HepG2 (cell line): ENCODE results near the gene RNF213. TPM values are rescaled to one million over a fixed set of nuclear protein-coding genes. Genes with fewer than 3 reads are reported as not detected.

ENCODE experiments used
- KDM2A ChIP-seq: sonication (generic); formaldehyde crosslinking; IDR thresholded peaks from 2 replicates; pipeline ENCODE4 v1.4.0; 2020; ENCODE audit warnings: low read depth, missing genetic modification reagents, borderline replicate concordance
- KLF9 ChIP-seq: IDR thresholded peaks from 2 replicates; pipeline ENCODE4 v1.6.1; 2016; ENCODE audit warnings: low read depth
- PHF21A ChIP-seq: sonication (generic); formaldehyde crosslinking; IDR thresholded peaks from 2 replicates; pipeline ENCODE4 v1.5.0; 2020; ENCODE audit warnings: mild to moderate bottlenecking, missing genetic modification reagents
- RARA ChIP-seq: IDR thresholded peaks from 2 replicates; pipeline ENCODE4 v1.6.1; 2016; ENCODE audit warnings: missing genetic modification reagents, missing compliant biosample characterization
- RXRB ChIP-seq: IDR thresholded peaks from 2 replicates; pipeline ENCODE4 v1.6.1; 2016; ENCODE audit warnings: borderline replicate concordance, missing genetic modification reagents, missing compliant biosample characterization
- SAP130 ChIP-seq: IDR thresholded peaks from 2 replicates; pipeline ENCODE4 v1.6.1; 2016; ENCODE audit warnings: low read depth
- ZNF17 ChIP-seq: sonication (generic); formaldehyde crosslinking; IDR thresholded peaks from 2 replicates; pipeline ENCODE4 v1.5.0; 2020; ENCODE audit warnings: mild to moderate bottlenecking, missing genetic modification reagents
- ZNF557 ChIP-seq: sonication (generic); formaldehyde crosslinking; IDR thresholded peaks from 2 replicates; pipeline ENCODE4 v1.4.0; 2020; ENCODE audit warnings: missing genetic modification reagents
- ZNF782 ChIP-seq: sonication (generic); formaldehyde crosslinking; IDR thresholded peaks from 2 replicates; pipeline ENCODE4 v1.4.0; 2020; ENCODE audit warnings: missing genetic modification reagents, mild to moderate bottlenecking, borderline replicate concordance
- ZZZ3 ChIP-seq: sonication (generic); formaldehyde crosslinking; IDR thresholded peaks from 2 replicates; pipeline ENCODE4 v1.4.0; 2020; ENCODE audit warnings: missing genetic modification reagents, mild to moderate bottlenecking, borderline replicate concordance
- polyA plus RNA-seq, 8 experiments: library from polyadenylated mRNA; depleted of rRNA in 3 of 8; stranded (reverse) in 7 of 8; unstranded in 1 of 8; fragments of >200 nt; fragmentation: Illumina TruSeq in 4 of 8; extraction: Trizol in 4 of 8; gene quantifications; 2 replicates each; pipeline versions ENCODE4 v1.2.1 to v1.2.3, GENCODE V29; 2011 to 2016; ENCODE audit warnings: low read depth in 4 of 8, missing spikeins in 1 of 8, mixed read lengths in 1 of 8; ENCODE audit not compliant: insufficient read depth in 1 of 8
- total RNA-seq, 5 experiments: library from RNA; depleted of rRNA; stranded (reverse); fragments of >200 nt; fragmentation: Illumina TruSeq; extraction: Trizol; gene quantifications; 2 replicates each; pipeline ENCODE4 v1.2.3, GENCODE V29; 2016; ENCODE audit warnings: low read depth in 1 of 5
- TF ChIP-seq, protein P1 (sequence below): IDR thresholded peaks from 2 replicates; pipeline ENCODE4 v1.6.1; 2012; ENCODE audit warnings: low read length, improper control_type of control experiment
- TF ChIP-seq, protein P2 (sequence below), 2 experiments: sonication (generic) in 1 of 2; formaldehyde crosslinking in 1 of 2; IDR thresholded peaks; 2 replicates each; pipeline versions ENCODE4 v1.4.0 to v1.6.1; 2018 to 2020; ENCODE audit warnings: missing genetic modification reagents in 2 of 2, borderline replicate concordance in 1 of 2, low read depth in 1 of 2, mild to moderate bottlenecking in 1 of 2, missing biosample characterization in 1 of 2
- TF ChIP-seq, protein P3 (sequence below): IDR thresholded peaks from 2 replicates; pipeline ENCODE4 v1.6.1; 2016; ENCODE audit warnings: missing compliant biosample characterization, missing genetic modification reagents, borderline replicate concordance
- TF ChIP-seq, protein P4 (sequence below): sonication (generic); formaldehyde crosslinking; IDR thresholded peaks from 2 replicates; pipeline ENCODE4 v1.5.0; 2020; ENCODE audit warnings: missing genetic modification reagents
- TF ChIP-seq, protein P5 (sequence below): sonication (generic); formaldehyde crosslinking; IDR thresholded peaks from 2 replicates; pipeline ENCODE4 v1.8.1; 2023; ENCODE audit warnings: missing genetic modification reagents, mild to moderate bottlenecking, borderline replicate concordance
- TF ChIP-seq, protein P6 (sequence below): IDR thresholded peaks from 2 replicates; pipeline ENCODE4 v1.4.0; 2020; ENCODE audit warnings: mild to moderate bottlenecking, missing genetic modification reagents
- TF ChIP-seq, protein P7 (sequence below): IDR thresholded peaks from 2 replicates; pipeline ENCODE4 v1.6.1; 2016; ENCODE audit warnings: mild to moderate bottlenecking, missing biosample characterization, missing genetic modification reagents

Gene RNF213
- total and polyA plus RNA-seq, 2 of the 13 experiments (the other 11 are each of a cell fraction or from before 2014, with no cell fraction given) = 38.6 to 38.7 TPM

DNA sequence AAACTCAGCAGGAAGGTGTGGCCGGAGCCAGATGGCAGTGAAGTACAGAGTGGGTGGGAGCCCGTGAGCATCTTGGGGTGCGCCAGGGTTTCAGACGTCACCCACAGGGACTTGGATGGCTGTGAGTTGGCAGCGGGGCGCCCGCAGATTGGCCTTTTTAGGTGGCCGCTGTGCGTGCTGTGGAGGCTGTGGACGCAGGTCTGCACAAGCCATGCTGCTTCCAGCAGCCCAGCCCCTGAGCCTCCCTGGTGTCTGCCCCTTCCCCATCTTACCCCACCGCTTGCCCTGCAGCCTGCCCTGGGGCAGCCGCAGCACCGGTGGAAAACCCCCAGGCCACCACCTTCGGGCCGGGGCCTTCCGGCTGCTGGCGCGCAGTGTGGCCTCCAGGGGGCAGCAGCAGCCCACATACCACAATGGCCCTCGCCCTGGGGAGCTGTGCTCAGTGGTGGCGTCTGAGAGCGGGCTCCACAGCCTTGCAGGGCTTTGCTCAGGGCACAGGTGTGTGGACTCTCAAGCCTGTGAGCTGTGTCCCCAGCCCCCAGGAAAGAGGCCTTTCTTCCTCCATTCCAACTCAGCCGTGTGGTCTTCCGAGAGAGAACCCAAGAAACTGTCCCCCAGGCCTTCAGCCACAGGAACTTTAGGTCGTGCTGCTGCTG lies 166.1 kb downstream of the RNF213 start (continued):
- TF ChIP-seq, protein P1, sequence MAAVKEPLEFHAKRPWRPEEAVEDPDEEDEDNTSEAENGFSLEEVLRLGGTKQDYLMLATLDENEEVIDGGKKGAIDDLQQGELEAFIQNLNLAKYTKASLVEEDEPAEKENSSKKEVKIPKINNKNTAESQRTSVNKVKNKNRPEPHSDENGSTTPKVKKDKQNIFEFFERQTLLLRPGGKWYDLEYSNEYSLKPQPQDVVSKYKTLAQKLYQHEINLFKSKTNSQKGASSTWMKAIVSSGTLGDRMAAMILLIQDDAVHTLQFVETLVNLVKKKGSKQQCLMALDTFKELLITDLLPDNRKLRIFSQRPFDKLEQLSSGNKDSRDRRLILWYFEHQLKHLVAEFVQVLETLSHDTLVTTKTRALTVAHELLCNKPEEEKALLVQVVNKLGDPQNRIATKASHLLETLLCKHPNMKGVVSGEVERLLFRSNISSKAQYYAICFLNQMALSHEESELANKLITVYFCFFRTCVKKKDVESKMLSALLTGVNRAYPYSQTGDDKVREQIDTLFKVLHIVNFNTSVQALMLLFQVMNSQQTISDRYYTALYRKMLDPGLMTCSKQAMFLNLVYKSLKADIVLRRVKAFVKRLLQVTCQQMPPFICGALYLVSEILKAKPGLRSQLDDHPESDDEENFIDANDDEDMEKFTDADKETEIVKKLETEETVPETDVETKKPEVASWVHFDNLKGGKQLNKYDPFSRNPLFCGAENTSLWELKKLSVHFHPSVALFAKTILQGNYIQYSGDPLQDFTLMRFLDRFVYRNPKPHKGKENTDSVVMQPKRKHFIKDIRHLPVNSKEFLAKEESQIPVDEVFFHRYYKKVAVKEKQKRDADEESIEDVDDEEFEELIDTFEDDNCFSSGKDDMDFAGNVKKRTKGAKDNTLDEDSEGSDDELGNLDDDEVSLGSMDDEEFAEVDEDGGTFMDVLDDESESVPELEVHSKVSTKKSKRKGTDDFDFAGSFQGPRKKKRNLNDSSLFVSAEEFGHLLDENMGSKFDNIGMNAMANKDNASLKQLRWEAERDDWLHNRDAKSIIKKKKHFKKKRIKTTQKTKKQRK = no peak
- TF ChIP-seq, protein P2, sequence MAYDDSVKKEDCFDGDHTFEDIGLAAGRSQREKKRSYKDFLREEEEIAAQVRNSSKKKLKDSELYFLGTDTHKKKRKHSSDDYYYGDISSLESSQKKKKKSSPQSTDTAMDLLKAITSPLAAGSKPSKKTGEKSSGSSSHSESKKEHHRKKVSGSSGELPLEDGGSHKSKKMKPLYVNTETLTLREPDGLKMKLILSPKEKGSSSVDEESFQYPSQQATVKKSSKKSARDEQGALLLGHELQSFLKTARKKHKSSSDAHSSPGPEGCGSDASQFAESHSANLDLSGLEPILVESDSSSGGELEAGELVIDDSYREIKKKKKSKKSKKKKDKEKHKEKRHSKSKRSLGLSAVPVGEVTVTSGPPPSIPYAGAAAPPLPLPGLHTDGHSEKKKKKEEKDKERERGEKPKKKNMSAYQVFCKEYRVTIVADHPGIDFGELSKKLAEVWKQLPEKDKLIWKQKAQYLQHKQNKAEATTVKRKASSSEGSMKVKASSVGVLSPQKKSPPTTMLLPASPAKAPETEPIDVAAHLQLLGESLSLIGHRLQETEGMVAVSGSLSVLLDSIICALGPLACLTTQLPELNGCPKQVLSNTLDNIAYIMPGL (CRISPR knock-in tag; IDR thresholded peaks at IDR 0.05; ENCODE audit: borderline replicate concordance in 1 of 2, low read depth in 1 of 2) = peak; percentile 75 to 87
- TF ChIP-seq ZNF557 (CRISPR knock-in tag) (no peak), PHF21A (CRISPR knock-in tag) (no peak), KLF9 (CRISPR knock-in tag) (no peak), RXRB (peak; percentile 58; the same call in 1 of the 2 replicates), ZNF782 (CRISPR knock-in tag) (no peak), RARA (CRISPR knock-in tag) (no peak), KDM2A (CRISPR knock-in tag) (peak; percentile 93), ZNF17 (no peak), ZZZ3 (CRISPR knock-in tag) (no peak), SAP130 (CRISPR knock-in tag) (no peak)
- TF ChIP-seq, protein P3, sequence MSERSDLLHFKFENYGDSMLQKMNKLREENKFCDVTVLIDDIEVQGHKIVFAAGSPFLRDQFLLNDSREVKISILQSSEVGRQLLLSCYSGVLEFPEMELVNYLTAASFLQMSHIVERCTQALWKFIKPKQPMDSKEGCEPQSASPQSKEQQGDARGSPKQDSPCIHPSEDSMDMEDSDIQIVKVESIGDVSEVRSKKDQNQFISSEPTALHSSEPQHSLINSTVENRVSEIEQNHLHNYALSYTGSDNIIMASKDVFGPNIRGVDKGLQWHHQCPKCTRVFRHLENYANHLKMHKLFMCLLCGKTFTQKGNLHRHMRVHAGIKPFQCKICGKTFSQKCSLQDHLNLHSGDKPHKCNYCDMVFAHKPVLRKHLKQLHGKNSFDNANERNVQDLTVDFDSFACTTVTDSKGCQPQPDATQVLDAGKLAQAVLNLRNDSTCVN (CRISPR knock-in tag) = no peak
- TF ChIP-seq, protein P4, sequence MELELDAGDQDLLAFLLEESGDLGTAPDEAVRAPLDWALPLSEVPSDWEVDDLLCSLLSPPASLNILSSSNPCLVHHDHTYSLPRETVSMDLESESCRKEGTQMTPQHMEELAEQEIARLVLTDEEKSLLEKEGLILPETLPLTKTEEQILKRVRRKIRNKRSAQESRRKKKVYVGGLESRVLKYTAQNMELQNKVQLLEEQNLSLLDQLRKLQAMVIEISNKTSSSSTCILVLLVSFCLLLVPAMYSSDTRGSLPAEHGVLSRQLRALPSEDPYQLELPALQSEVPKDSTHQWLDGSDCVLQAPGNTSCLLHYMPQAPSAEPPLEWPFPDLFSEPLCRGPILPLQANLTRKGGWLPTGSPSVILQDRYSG (CRISPR knock-in tag) = no peak
- TF ChIP-seq, protein P5, sequence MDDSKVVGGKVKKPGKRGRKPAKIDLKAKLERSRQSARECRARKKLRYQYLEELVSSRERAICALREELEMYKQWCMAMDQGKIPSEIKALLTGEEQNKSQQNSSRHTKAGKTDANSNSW = no peak
- TF ChIP-seq, protein P6, sequence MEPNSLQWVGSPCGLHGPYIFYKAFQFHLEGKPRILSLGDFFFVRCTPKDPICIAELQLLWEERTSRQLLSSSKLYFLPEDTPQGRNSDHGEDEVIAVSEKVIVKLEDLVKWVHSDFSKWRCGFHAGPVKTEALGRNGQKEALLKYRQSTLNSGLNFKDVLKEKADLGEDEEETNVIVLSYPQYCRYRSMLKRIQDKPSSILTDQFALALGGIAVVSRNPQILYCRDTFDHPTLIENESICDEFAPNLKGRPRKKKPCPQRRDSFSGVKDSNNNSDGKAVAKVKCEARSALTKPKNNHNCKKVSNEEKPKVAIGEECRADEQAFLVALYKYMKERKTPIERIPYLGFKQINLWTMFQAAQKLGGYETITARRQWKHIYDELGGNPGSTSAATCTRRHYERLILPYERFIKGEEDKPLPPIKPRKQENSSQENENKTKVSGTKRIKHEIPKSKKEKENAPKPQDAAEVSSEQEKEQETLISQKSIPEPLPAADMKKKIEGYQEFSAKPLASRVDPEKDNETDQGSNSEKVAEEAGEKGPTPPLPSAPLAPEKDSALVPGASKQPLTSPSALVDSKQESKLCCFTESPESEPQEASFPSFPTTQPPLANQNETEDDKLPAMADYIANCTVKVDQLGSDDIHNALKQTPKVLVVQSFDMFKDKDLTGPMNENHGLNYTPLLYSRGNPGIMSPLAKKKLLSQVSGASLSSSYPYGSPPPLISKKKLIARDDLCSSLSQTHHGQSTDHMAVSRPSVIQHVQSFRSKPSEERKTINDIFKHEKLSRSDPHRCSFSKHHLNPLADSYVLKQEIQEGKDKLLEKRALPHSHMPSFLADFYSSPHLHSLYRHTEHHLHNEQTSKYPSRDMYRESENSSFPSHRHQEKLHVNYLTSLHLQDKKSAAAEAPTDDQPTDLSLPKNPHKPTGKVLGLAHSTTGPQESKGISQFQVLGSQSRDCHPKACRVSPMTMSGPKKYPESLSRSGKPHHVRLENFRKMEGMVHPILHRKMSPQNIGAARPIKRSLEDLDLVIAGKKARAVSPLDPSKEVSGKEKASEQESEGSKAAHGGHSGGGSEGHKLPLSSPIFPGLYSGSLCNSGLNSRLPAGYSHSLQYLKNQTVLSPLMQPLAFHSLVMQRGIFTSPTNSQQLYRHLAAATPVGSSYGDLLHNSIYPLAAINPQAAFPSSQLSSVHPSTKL = peak; percentile 29; the same call in 1 of the 2 replicates
- TF ChIP-seq, protein P7, sequence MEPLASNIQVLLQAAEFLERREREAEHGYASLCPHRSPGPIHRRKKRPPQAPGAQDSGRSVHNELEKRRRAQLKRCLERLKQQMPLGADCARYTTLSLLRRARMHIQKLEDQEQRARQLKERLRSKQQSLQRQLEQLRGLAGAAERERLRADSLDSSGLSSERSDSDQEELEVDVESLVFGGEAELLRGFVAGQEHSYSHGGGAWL (CRISPR knock-in tag) = 0 out of 2 replicates have a peak, but pooled peaks have one; percentile 23
